SU-DHL-6 (cell line): ENCODE measurements around the gene TEX19.

Source experiments
- H2AFZ ChIP-seq: fragments of 200-600 bp; sonication (generic); 2 replicates; pipeline ENCODE4 v1.6.1; 2014; ENCODE audit warnings: low read depth, mild to moderate bottlenecking, moderate library complexity, mixed read lengths, antibody characterized with exemption, low read length; ENCODE audit not compliant: severe bottlenecking
- H3F3A ChIP-seq: fragments of 200-600 bp; shearing (Covaris generic); 2 replicates; pipeline ENCODE4 v1.6.0; 2016; ENCODE audit warnings: antibody characterized with exemption, mild to moderate bottlenecking; ENCODE audit not compliant: insufficient read depth
- H3K27ac ChIP-seq: fragments of 200-600 bp; sonication (generic); 2 replicates; pipeline ENCODE4 v1.5.1; 2016; ENCODE audit warnings: low read depth, mild to moderate bottlenecking, low read length, moderate library complexity, mixed read lengths
- H3K27me3 ChIP-seq: fragments of 200-600 bp; sonication (generic), shearing (Covaris generic); 2 replicates; pipeline ENCODE4 v1.6.0; 2014; ENCODE audit warnings: mild to moderate bottlenecking, low read length
- H3K36me3 ChIP-seq: fragments of 200-600 bp; sonication (generic); 2 replicates; pipeline ENCODE4 v1.6.1; 2014; ENCODE audit warnings: mild to moderate bottlenecking, low read length, mixed read lengths
- H3K4me2 ChIP-seq: fragments of 300-600, 200-600 bp; shearing (Covaris generic), sonication (generic); 2 replicates; pipeline ENCODE4 v1.6.0; 2014; ENCODE audit warnings: low read length, low read depth, mild to moderate bottlenecking; ENCODE audit not compliant: poor library complexity, severe bottlenecking
- H3K4me3 ChIP-seq: fragments of 200-600 bp; sonication (generic); 2 replicates; pipeline ENCODE4 v1.5.1; 2014; ENCODE audit warnings: antibody characterized with exemption, low read length, mild to moderate bottlenecking, mixed read lengths; ENCODE audit not compliant: insufficient read depth, poor library complexity, severe bottlenecking
- H3K79me2 ChIP-seq: fragments of 200-600 bp; sonication (generic); 2 replicates; pipeline ENCODE4 v1.6.1; 2014; ENCODE audit warnings: mild to moderate bottlenecking, low read length, moderate library complexity; ENCODE audit not compliant: insufficient read depth
- H3K9ac ChIP-seq: fragments of 200-600 bp; sonication (generic); 2 replicates; pipeline ENCODE4 v1.7.0; 2014; ENCODE audit warnings: mild to moderate bottlenecking, low read length
- H3K9me2 ChIP-seq: fragments of 200-600 bp; sonication (generic); replicated peaks from 2 replicates; pipeline ENCODE4 v1.6.1; 2014; ENCODE audit warnings: low read length; ENCODE audit not compliant: insufficient read depth
- H3K9me3 ChIP-seq: fragments of 200-600 bp; sonication (generic); 2 replicates; pipeline ENCODE4 v1.6.1; 2014; ENCODE audit warnings: low read length, mixed read lengths; ENCODE audit not compliant: insufficient read depth
- H4K20me1 ChIP-seq: fragments of 200-600 bp; sonication (generic); 2 replicates; pipeline ENCODE4 v1.6.1; 2014; ENCODE audit warnings: low read depth, mild to moderate bottlenecking, antibody characterized with exemption, low read length, moderate library complexity, mixed read lengths
- CTCF ChIP-seq: fragments of 200-600 bp; sonication (generic); IDR thresholded peaks from one replicate; pipeline ENCODE4 v1.5.1; 2017; ENCODE audit warnings: antibody characterized with exemption, mild to moderate bottlenecking, low read length, moderate library complexity; ENCODE audit not compliant: insufficient read depth, poor library complexity, severe bottlenecking
- EZH2phosphoT487 ChIP-seq: fragments of 200-600 bp; sonication (generic), shearing (Covaris generic); conservative IDR thresholded peaks from 2 replicates; pipeline ENCODE4 v1.6.1; 2018; ENCODE audit warnings: mild to moderate bottlenecking, antibody characterized with exemption, low read length, moderate library complexity, mixed read lengths

TEX19 gene

GRCh38 chr17:82332669-82333278, 26.3 kb upstream of the TEX19 start:
- H4K20me1 ChIP-seq = no peaks in the 10 kb centered on the region
- H3K27ac ChIP-seq = no peak overlapping the region
- H3K9me2 ChIP-seq = no peaks in the 10 kb centered on the region
- H3K79me2 ChIP-seq = no peaks in the 10 kb centered on the region
- no peak overlapping the region for H3K4me3 ChIP-seq
- H3K4me2 ChIP-seq = no peak overlapping the region
- no peak overlapping the region for H3K9ac ChIP-seq
- no peaks in the 10 kb centered on the region for H3K9me3 ChIP-seq
- H3K36me3 ChIP-seq = no peaks in the 10 kb centered on the region
- no peaks in the 10 kb centered on the region for H3F3A ChIP-seq
- no peak for TF ChIP-seq EZH2phosphoT487
- TF ChIP-seq CTCF = no peak
- no peaks in the 10 kb centered on the region for H3K27me3 ChIP-seq
- no peak overlapping the region for H2AFZ ChIP-seq

GRCh38 chr17:82333279-82334171, 25.5 kb upstream of the TEX19 start, which contains the start of gene SECTM1:
SECTM1 (minus strand) TSS chr17:82333766; CDS start chr17:82327240, 6,526 bp downstream.
- no peaks in the 10 kb centered on the region for H3K9me3 ChIP-seq
- no peaks in the 10 kb centered on the region for H4K20me1 ChIP-seq
- TF ChIP-seq EZH2phosphoT487 = no peak
- no peak for TF ChIP-seq CTCF
- no peak within 1 kb of the TSS for H2AFZ ChIP-seq
- no peaks in the 10 kb centered on the region for H3K36me3 ChIP-seq
- H3K27me3 ChIP-seq = no peaks in the 10 kb centered on the region
- no peaks in the 10 kb centered on the region for H3F3A ChIP-seq
- H3K27ac ChIP-seq = no peak within 1 kb of the TSS
- H3K79me2 ChIP-seq = no peaks in the 10 kb centered on the region
- H3K4me2 ChIP-seq = no peak within 1 kb of the TSS
- H3K9me2 ChIP-seq = no peaks in the 10 kb centered on the region
- H3K4me3 ChIP-seq = no peak within 1 kb of the TSS
- no peak within 1 kb of the TSS for H3K9ac ChIP-seq

- Histone ChIP-seq H4K20me1 (no peaks in the 10 kb centered on the region), H3K9ac (no peak overlapping the region), H3F3A (no peaks in the 10 kb centered on the region), H3K4me2 (no peak overlapping the region), H3K9me3 (no peaks in the 10 kb centered on the region), H3K27ac (no peak overlapping the region), H3K9me2 (no peaks in the 10 kb centered on the region), H3K4me3 (no peak overlapping the region), H2AFZ (no peak overlapping the region), H3K79me2 (no peaks in the 10 kb centered on the region), H3K27me3 (no peaks in the 10 kb centered on the region), H3K36me3 (no peaks in the 10 kb centered on the region)
- TF ChIP-seq CTCF (no peak), EZH2phosphoT487 (no peak)
Observed at GRCh38 chr17:82334204-82334621, 24.8 kb upstream of the TEX19 start.
